Stimulated activated CD4-positive, alpha-beta T cell treated with anti-CD3 and anti-CD28 coated beads, Interleukin-15, amount 100 ng/mL, for 1 hour (primary cell): ENCODE data around the gene CHRM5.
A peak's percentile ranks its signal among the peaks of the same experiment; 100 is the strongest.

Experiments used
- DNase-seq, 2 donors: peaks; one replicate each; pipeline ENCODE4 v3.0.0-alpha.2; 2020; ENCODE audit warnings: low read depth in 1 of 2, low spot score in 1 of 2

CHRM5 gene

GRCh38 chr15:34084086-34084485 lies 115.8 kb downstream of the CHRM5 start:
- DNase-seq, result no peak

- no peak for DNase-seq
Observed at GRCh38 chr15:34085746-34086145, 117.4 kb downstream of the CHRM5 start.

- DNase-seq, result no peak
Observed at GRCh38 chr15:34099914-34100313, 131.6 kb downstream of the CHRM5 start.

- peak; percentile 98 for DNase-seq
Observed at GRCh38 chr15:34101366-34102174, 133.3 kb downstream of the CHRM5 start, which contains the start of the genes EMC7 and PGBD4. Gene EMC7 (minus strand): TSS chr15:34101862. CDS start chr15:34101839, 23 bp downstream. Gene PGBD4 (plus strand): TSS chr15:34102083. CDS start chr15:34102532, 449 bp downstream.

GRCh38 chr15:34102175-34102925 lies 134.1 kb downstream of the CHRM5 start:
- DNase-seq, result no peak

GRCh38 chr15:34106423-34106822 lies 138.1 kb downstream of the CHRM5 start:
- DNase-seq, result no peak

- DNase-seq, result no peak
Observed at GRCh38 chr15:34107315-34107714, 139.0 kb downstream of the CHRM5 start.

GRCh38 chr15:34109797-34110663 lies 141.7 kb downstream of the CHRM5 start:
- no peak for DNase-seq

- no peak for DNase-seq
Observed at GRCh38 chr15:34111488-34111887, 143.2 kb downstream of the CHRM5 start.

- no peak for DNase-seq
Observed at GRCh38 chr15:34114215-34114614, 145.9 kb downstream of the CHRM5 start.

GRCh38 chr15:34114739-34115138 lies 146.4 kb downstream of the CHRM5 start:
- DNase-seq, result no peak

GRCh38 chr15:34116620-34117019 lies 148.3 kb downstream of the CHRM5 start:
- no peak for DNase-seq
